GM23248 (cell line): ENCODE data around the gene SIK2. TPM values are rescaled to one million over a fixed set of nuclear protein-coding genes. Genes with fewer than 3 reads are reported as not detected.
"Not testable (repeated sequence)": the region's sequence is repeated elsewhere in the genome, so short reads cannot be mapped to it uniquely, and the experiment has no call there.

ENCODE experiments used
- DNase-seq: peaks from one replicate; pipeline ENCODE4 v3.0.0-alpha.2; 2015
- H2AFZ ChIP-seq: fragments of 200-600 bp; sonication (generic); 2 replicates; pipeline ENCODE4 v1.6.1; 2016; ENCODE audit warnings: antibody characterized with exemption
- H3F3A ChIP-seq: fragments of 200-600 bp; sonication (generic); 2 replicates; pipeline ENCODE4 v1.6.1; 2016; ENCODE audit warnings: mild to moderate bottlenecking, antibody characterized with exemption, mixed run types; ENCODE audit not compliant: insufficient read depth
- H3K27ac ChIP-seq: fragments of 200-600 bp; sonication (generic); 2 replicates; pipeline ENCODE4 v1.5.1; 2016; ENCODE audit warnings: mild to moderate bottlenecking
- H3K27me3 ChIP-seq: fragments of 200-600 bp; sonication (generic); replicated peaks from 2 replicates; pipeline ENCODE4 v1.6.1; 2016; ENCODE audit warnings: mild to moderate bottlenecking; ENCODE audit not compliant: insufficient read depth
- H3K36me3 ChIP-seq: fragments of 200-600 bp; sonication (generic); 2 replicates; pipeline ENCODE4 v1.6.1; 2016; ENCODE audit warnings: low read depth, mild to moderate bottlenecking
- H3K4me1 ChIP-seq: fragments of 200-600 bp; sonication (generic); 2 replicates; pipeline ENCODE4 v1.6.1; 2016; ENCODE audit warnings: mild to moderate bottlenecking; ENCODE audit not compliant: insufficient read depth
- H3K4me2 ChIP-seq: fragments of 200-600 bp; sonication (generic); one replicate; pipeline ENCODE4 v1.6.1; 2016; ENCODE audit warnings: mild to moderate bottlenecking; ENCODE audit not compliant: unreplicated experiment
- H3K4me3 ChIP-seq: fragments of 200-600 bp; sonication (generic); 2 replicates; pipeline ENCODE4 v1.5.1; 2016; ENCODE audit warnings: mild to moderate bottlenecking
- H3K79me2 ChIP-seq: fragments of 200-600 bp; sonication (generic); 2 replicates; pipeline ENCODE4 v1.6.1; 2016; ENCODE audit warnings: mild to moderate bottlenecking; ENCODE audit not compliant: insufficient read depth
- H3K9ac ChIP-seq: fragments of 200-600 bp; sonication (generic); 2 replicates; pipeline ENCODE4 v1.6.1; 2016; ENCODE audit warnings: mild to moderate bottlenecking
- H3K9me2 ChIP-seq: fragments of 200-600 bp; sonication (generic); 2 replicates; pipeline ENCODE4 v1.6.1; 2016; ENCODE audit warnings: mixed run types, mild to moderate bottlenecking, moderate library complexity; ENCODE audit not compliant: insufficient read depth
- H3K9me3 ChIP-seq: fragments of 200-600 bp; sonication (generic); one replicate; pipeline ENCODE4 v1.6.1; 2017; ENCODE audit warnings: low read depth
- H4K20me1 ChIP-seq: fragments of 200-600 bp; sonication (generic); 2 replicates; pipeline ENCODE4 v1.6.0; 2016; ENCODE audit not compliant: insufficient read depth
- EZH2 ChIP-seq: fragments of 200-600 bp; sonication (generic); IDR thresholded peaks from 2 replicates; pipeline ENCODE4 v1.6.1; 2018; ENCODE audit warnings: antibody characterized with exemption, mild to moderate bottlenecking; ENCODE audit not compliant: insufficient read depth, poor library complexity, severe bottlenecking
- EZH2phosphoT487 ChIP-seq: fragments of 200-600 bp; sonication (generic); IDR thresholded peaks from 2 replicates; pipeline ENCODE4 v1.6.1; 2018; ENCODE audit warnings: antibody characterized with exemption, moderate library complexity, mild to moderate bottlenecking, low read depth; ENCODE audit not compliant: insufficient read depth
- WGBS, 2 experiments: methylation state at CpG; one replicate each; pipeline ENCODE4 v1.1.6; 2015 to 2017; ENCODE audit warnings: low lambda C conversion rate in 2 of 2, low coverage in 1 of 2; ENCODE audit errors: missing lambda C conversion rate in 2 of 2; 5-methylcytosine and 5-hydroxymethylcytosine counted together
- in situ Hi-C: fragments of 300-500 bp; cut with MboI; formaldehyde crosslinking; loops from 2 replicates; pipeline ENCODE4 v1.15.0; 2020
- polyA plus RNA-seq: library from polyadenylated mRNA; unstranded; fragments of >200 nt; fragmentation: Nextera tagmentation; extraction: Ambion mirVana; gene quantifications from 2 replicates; pipeline ENCODE4 v1.2.1, GENCODE V29; 2016
- total RNA-seq: library from RNA; depleted of rRNA; stranded (reverse); fragments of >200 nt; shearing (Covaris generic); gene quantifications from 2 replicates; pipeline ENCODE4 v1.2.3, GENCODE V29; 2014

The SIK2 gene
- total and polyA plus RNA-seq, 2 experiments from 2014 or later, result 5.9 to 14.8 TPM

GRCh38 chr11:111645657-111646316, 43.5 kb downstream of the SIK2 start:
- H3K27me3 ChIP-seq, result no peaks in the 10 kb centered on the region
- H3K4me3 ChIP-seq, result no peak overlapping the region
- peaks cover 10% of the 10 kb centered on the region; the same call in 1 of the 2 replicates for H3K36me3 ChIP-seq
- H3K9me2 ChIP-seq, result no peaks in the 10 kb centered on the region
- no peak overlapping the region for H2AFZ ChIP-seq
- H3K4me1 ChIP-seq, result no peaks in the 10 kb centered on the region
- H3K9ac ChIP-seq, result no peak overlapping the region
- DNase-seq, result no peak
- H3K79me2 ChIP-seq, result peaks cover 94% of the 10 kb centered on the region
- H3F3A ChIP-seq, result no peaks in the 10 kb centered on the region
- WGBS, 2 experiments, result 97 to 99% methylated on average over 9 of the region's 9 CpGs
- no peaks in the 10 kb centered on the region for H4K20me1 ChIP-seq
- no peak for TF ChIP-seq EZH2
- no peak for TF ChIP-seq EZH2phosphoT487
- H3K9me3 ChIP-seq, result no peaks in the 10 kb centered on the region
- in situ Hi-C loops, result no loop called here
- H3K4me2 ChIP-seq, result no peak overlapping the region
- no peak overlapping the region for H3K27ac ChIP-seq

- DNase-seq, H4K20me1 ChIP-seq, H3K4me1 ChIP-seq, H3K27ac ChIP-seq, H2AFZ ChIP-seq, H3K9me2 ChIP-seq, H3K27me3 ChIP-seq, H3K9ac ChIP-seq, H3K9me3 ChIP-seq, in situ Hi-C loops, H3K4me2 ChIP-seq, H3K4me3 ChIP-seq: not testable (repeated sequence)
- Histone ChIP-seq H3K36me3 (0 out of 2 replicates have a peak, but pooled peaks cover 11% of the 10 kb centered on the region), H3F3A (peaks cover 11% of the 10 kb centered on the region), H3K79me2 (peaks cover 68% of the 10 kb centered on the region)
- 33 to 37% methylated on average over 5 of the region's 5 CpGs for WGBS, 2 experiments
These were observed 49.1 kb downstream of the SIK2 start for GRCh38 chr11:111651336-111651735.

GRCh38 chr11:111652184-111652583, 49.9 kb downstream of the SIK2 start:
- Histone ChIP-seq H3K4me3 (no peak overlapping the region), H3K79me2 (peaks cover 69% of the 10 kb centered on the region), H3K9me3 (no peaks in the 10 kb centered on the region), H3K9ac (no peak overlapping the region), H3F3A (peaks cover 20% of the 10 kb centered on the region), H3K4me2 (no peak overlapping the region), H3K4me1 (peaks cover 14% of the 10 kb centered on the region), H2AFZ (no peak overlapping the region), H3K27me3 (no peaks in the 10 kb centered on the region), H3K27ac (no peak overlapping the region), H3K9me2 (no peaks in the 10 kb centered on the region), H3K36me3 (0 out of 2 replicates have a peak, but pooled peaks cover 11% of the 10 kb centered on the region), H4K20me1 (no peaks in the 10 kb centered on the region)
- 92% methylated on average over 2 of the region's 2 CpGs for WGBS, 2 experiments
- in situ Hi-C loops, result no loop called here
- TF ChIP-seq EZH2 (no peak), EZH2phosphoT487 (no peak)
- no peak for DNase-seq

- H3K9ac ChIP-seq, result no peak overlapping the region
- H3F3A ChIP-seq, result peaks cover 23% of the 10 kb centered on the region
- no peak for DNase-seq
- no peaks in the 10 kb centered on the region for H3K27me3 ChIP-seq
- no peaks in the 10 kb centered on the region for H3K9me2 ChIP-seq
- in situ Hi-C loops, result no loop called here
- no peak overlapping the region for H2AFZ ChIP-seq
- no peak overlapping the region for H3K4me2 ChIP-seq
- H3K4me3 ChIP-seq, result no peak overlapping the region
- no peaks in the 10 kb centered on the region for H3K9me3 ChIP-seq
- H3K4me1 ChIP-seq, result peaks cover 14% of the 10 kb centered on the region
- H4K20me1 ChIP-seq, result no peaks in the 10 kb centered on the region
- no peak for TF ChIP-seq EZH2
- TF ChIP-seq EZH2phosphoT487, result no peak
- H3K27ac ChIP-seq, result no peak overlapping the region
- peaks cover 68% of the 10 kb centered on the region for H3K79me2 ChIP-seq
- 0 out of 2 replicates have a peak, but pooled peaks cover 8% of the 10 kb centered on the region for H3K36me3 ChIP-seq
These were observed 52.4 kb downstream of the SIK2 start for GRCh38 chr11:111654601-111655000.

- H3K27me3 ChIP-seq, result no peaks in the 10 kb centered on the region
- no peak overlapping the region for H2AFZ ChIP-seq
- H4K20me1 ChIP-seq, result no peaks in the 10 kb centered on the region
- peaks cover 23% of the 10 kb centered on the region for H3F3A ChIP-seq
- H3K4me3 ChIP-seq, result no peak overlapping the region
- peak overlapping the region; percentile 61 for H3K4me2 ChIP-seq
- WGBS, 2 experiments, result 96% methylated on average over 5 of the region's 5 CpGs
- H3K9me3 ChIP-seq, result no peaks in the 10 kb centered on the region
- no peak for DNase-seq
- H3K4me1 ChIP-seq, result peaks cover 14% of the 10 kb centered on the region
- no peaks in the 10 kb centered on the region for H3K9me2 ChIP-seq
- H3K9ac ChIP-seq, result no peak overlapping the region
- in situ Hi-C loops, result no loop called here
- H3K36me3 ChIP-seq, result 0 out of 2 replicates have a peak, but pooled peaks cover 7% of the 10 kb centered on the region
- 0 out of 2 replicates have a peak overlapping the region, but pooled peaks have one; percentile 21 for H3K27ac ChIP-seq
- H3K79me2 ChIP-seq, result peaks cover 69% of the 10 kb centered on the region
- TF ChIP-seq EZH2phosphoT487 (no peak), EZH2 (no peak)
These were observed 53.7 kb downstream of the SIK2 start for GRCh38 chr11:111655924-111656323.

GRCh38 chr11:111657905-111658304, 55.7 kb downstream of the SIK2 start:
- H3K4me3 ChIP-seq, H4K20me1 ChIP-seq, H3K9me3 ChIP-seq, H2AFZ ChIP-seq, H3K27me3 ChIP-seq, in situ Hi-C loops, H3K27ac ChIP-seq, H3K4me2 ChIP-seq, H3K9me2 ChIP-seq, H3K36me3 ChIP-seq, DNase-seq, H3K9ac ChIP-seq: not testable (repeated sequence)
- H3F3A ChIP-seq, result peaks cover 23% of the 10 kb centered on the region
- H3K79me2 ChIP-seq, result peaks cover 84% of the 10 kb centered on the region
- 85 to 86% methylated on average over 8 of the region's 8 CpGs for WGBS, 2 experiments
- peaks cover 14% of the 10 kb centered on the region for H3K4me1 ChIP-seq

GRCh38 chr11:111658493-111658892, 56.2 kb downstream of the SIK2 start:
- Histone ChIP-seq H3K79me2 (peaks cover 85% of the 10 kb centered on the region), H3K4me1 (peaks cover 15% of the 10 kb centered on the region), H3F3A (peaks cover 23% of the 10 kb centered on the region)
- H3K4me3 ChIP-seq, H3K27me3 ChIP-seq, H2AFZ ChIP-seq, H3K9me2 ChIP-seq, DNase-seq, in situ Hi-C loops, H3K36me3 ChIP-seq, H3K4me2 ChIP-seq, H3K27ac ChIP-seq, H3K9me3 ChIP-seq, H3K9ac ChIP-seq, H4K20me1 ChIP-seq: not testable (repeated sequence)
- WGBS, 2 experiments, result 97 to 100% methylated on average over 3 of the region's 3 CpGs
